PFSK-1 (cell line): Measurements from ENCODE around the gene TEAD4.

Source experiments
- FOXP2 ChIP-seq: optimal IDR thresholded peaks from 2 replicates; pipeline ENCODE3; 2011; ENCODE audit warnings: borderline replicate concordance, control low read depth, inconsistent platforms; ENCODE audit not compliant: insufficient read depth; ENCODE audit errors: extremely low read length, extremely low read depth
- POLR2AphosphoS5 ChIP-seq: IDR thresholded peaks from 2 replicates; pipeline ENCODE4 v1.6.1; 2012; ENCODE audit warnings: low read depth, mild to moderate bottlenecking, control low read depth, low read length, moderate library complexity
- REST ChIP-seq, 2 experiments: IDR thresholded peaks; 2 replicates each; pipeline versions ENCODE4 v1.6.1 to v1.8.0; 2011 to 2012; ENCODE audit warnings: low read depth in 2 of 2, low read length in 2 of 2, control low read depth in 1 of 2, inconsistent platforms in 1 of 2, mild to moderate bottlenecking in 1 of 2, moderate library complexity in 1 of 2; ENCODE audit not compliant: insufficient read depth in 1 of 2
- SIN3A ChIP-seq: IDR thresholded peaks from 2 replicates; pipeline ENCODE4 v1.6.1; 2012; ENCODE audit warnings: mild to moderate bottlenecking, low read length, moderate library complexity, borderline replicate concordance; ENCODE audit not compliant: insufficient read depth
- TAF1 ChIP-seq: IDR thresholded peaks from 2 replicates; pipeline ENCODE4 v1.6.1; 2012; ENCODE audit warnings: low read length, control low read depth, borderline replicate concordance; ENCODE audit not compliant: insufficient read depth

DNA sequence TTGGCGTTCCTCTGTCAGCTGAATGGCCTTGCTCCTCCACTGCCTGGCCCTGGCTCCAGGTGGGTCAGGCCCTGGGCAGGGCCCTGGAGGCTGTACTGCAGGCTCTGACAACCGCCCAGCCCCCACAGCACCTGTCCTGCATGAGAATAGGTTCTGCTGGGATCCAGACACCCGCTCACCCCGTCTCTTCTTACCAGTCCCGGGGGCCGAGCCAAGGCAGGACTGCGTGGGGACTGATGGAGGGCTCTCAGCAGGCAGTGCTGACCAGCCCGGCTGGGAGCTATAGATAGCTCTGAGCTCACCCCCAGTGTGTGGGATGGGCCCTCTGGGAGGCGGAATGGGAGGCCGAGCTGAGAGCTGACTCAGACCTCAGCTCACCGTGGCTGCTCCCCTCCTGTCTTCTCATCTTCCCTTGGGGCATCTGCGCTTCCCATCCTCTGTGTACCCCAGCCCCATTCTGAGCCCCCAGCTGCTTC lies 39.6 kb downstream of the TEAD4 start:
- TF ChIP-seq TAF1 (no peak), POLR2AphosphoS5 (no peak), REST (IDR thresholded peaks at IDR 0.05; ENCODE audit: insufficient read depth in 1 of 2, low read depth in 2 of 2, low read length in 2 of 2) (no peak), SIN3A (no peak), FOXP2 (no peak)
